Breast epithelium (tissue), 4 donors: ENCODE measurements around the gene SPNS3. TPM values are rescaled to one million over a fixed set of nuclear protein-coding genes. Genes with fewer than 3 reads are reported as not detected.

Experiments used
- DNase-seq, 2 donors: peaks; one replicate each; pipeline ENCODE4 v3.0.0-alpha.2; 2019; ENCODE audit warnings: low spot score in 2 of 2
- H3K27ac ChIP-seq, 2 donors: fragments of 200-600 bp; sonication (generic) in 1 of 2; one replicate each; pipeline ENCODE4 v1.5.1; 2016 to 2019; ENCODE audit warnings: mild to moderate bottlenecking in 1 of 2
- H3K27me3 ChIP-seq, 2 donors: fragments of 200-600 bp; sonication (generic) in 1 of 2; one replicate each; pipeline versions ENCODE4 v1.5.1 to v1.6.0; 2017 to 2019; ENCODE audit warnings: control low read depth in 1 of 2, mild to moderate bottlenecking in 1 of 2
- H3K36me3 ChIP-seq: fragments of 200-600 bp; one replicate; pipeline ENCODE4 v1.5.1; 2019
- H3K4me1 ChIP-seq, 2 donors: fragments of 200-600 bp; sonication (generic); one replicate each; pipeline ENCODE4 v1.5.1; 2016 to 2019; ENCODE audit warnings: control low read depth in 1 of 2
- H3K4me3 ChIP-seq, 3 donors: fragments of 200-600 bp; sonication (generic); 1 replicate in 2 of 3; 2 replicates in 1 of 3; pipeline ENCODE4 v1.5.1; 2016 to 2019; ENCODE audit warnings: mild to moderate bottlenecking in 3 of 3, moderate library complexity in 2 of 3
- H3K9me3 ChIP-seq, 2 donors: fragments of 200-600 bp; sonication (generic) in 1 of 2; one replicate each; pipeline ENCODE4 v1.5.1; 2016 to 2019; ENCODE audit warnings: control low read depth in 1 of 2
- POLR2A ChIP-seq: fragments of 450-650 bp; IDR thresholded peaks from one replicate; pipeline ENCODE4 v1.6.1; 2016; ENCODE audit warnings: antibody characterized with exemption, mild to moderate bottlenecking, moderate library complexity
- POLR2AphosphoS5 ChIP-seq, 3 donors: sonication (generic); formaldehyde crosslinking; IDR thresholded peaks; one replicate each; pipeline ENCODE4 v1.6.1; 2017; ENCODE audit warnings: antibody characterized with exemption in 3 of 3
- intact Hi-C: fragments of 100-400 bp; cut with DNase I; formaldehyde crosslinking; loops from one replicate; pipeline ENCODE4 v1.15.1; 2023; ENCODE audit warnings: low total_unique reads
- total RNA-seq, 3 donors: library from RNA; depleted of rRNA; stranded (reverse); fragments of >200 nt; gene quantifications; one replicate each; pipeline ENCODE4 v1.1.0, GENCODE V29; 2016
- TF ChIP-seq, protein P1 (sequence below), 3 donors: fragments of 450-650 bp; IDR thresholded peaks; one replicate each; pipeline ENCODE4 v1.5.1; 2016 to 2017; ENCODE audit warnings: antibody characterized with exemption in 3 of 3, mild to moderate bottlenecking in 3 of 3, moderate library complexity in 3 of 3

Gene SPNS3
- total RNA-seq, 3 donors from 2014 or later = 0.15 TPM; not detected in 2

DNA sequence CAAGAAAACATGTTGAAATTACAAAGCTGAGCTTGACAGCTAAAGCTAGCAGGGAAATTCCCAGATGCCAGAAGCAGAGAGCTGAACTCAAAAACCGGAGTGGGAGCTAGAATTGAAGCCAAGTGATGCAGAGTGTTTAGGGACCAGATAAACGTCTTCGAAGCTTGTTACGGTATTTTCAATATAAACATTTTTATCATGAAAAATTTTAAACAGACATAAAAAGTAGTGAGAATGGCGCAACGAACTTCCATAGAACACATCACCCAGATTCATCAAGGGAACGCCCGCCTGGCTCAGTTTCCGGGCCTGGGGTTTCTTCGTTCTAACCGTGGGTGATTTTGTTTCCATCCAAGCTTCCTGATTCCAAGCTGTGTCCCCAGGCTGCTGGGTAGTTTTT, 83.0 kb downstream of the SPNS3 start:
- TF ChIP-seq POLR2AphosphoS5 (IDR thresholded peaks at IDR 0.05) (no peak), POLR2A (no peak)
- TF ChIP-seq, protein P1, sequence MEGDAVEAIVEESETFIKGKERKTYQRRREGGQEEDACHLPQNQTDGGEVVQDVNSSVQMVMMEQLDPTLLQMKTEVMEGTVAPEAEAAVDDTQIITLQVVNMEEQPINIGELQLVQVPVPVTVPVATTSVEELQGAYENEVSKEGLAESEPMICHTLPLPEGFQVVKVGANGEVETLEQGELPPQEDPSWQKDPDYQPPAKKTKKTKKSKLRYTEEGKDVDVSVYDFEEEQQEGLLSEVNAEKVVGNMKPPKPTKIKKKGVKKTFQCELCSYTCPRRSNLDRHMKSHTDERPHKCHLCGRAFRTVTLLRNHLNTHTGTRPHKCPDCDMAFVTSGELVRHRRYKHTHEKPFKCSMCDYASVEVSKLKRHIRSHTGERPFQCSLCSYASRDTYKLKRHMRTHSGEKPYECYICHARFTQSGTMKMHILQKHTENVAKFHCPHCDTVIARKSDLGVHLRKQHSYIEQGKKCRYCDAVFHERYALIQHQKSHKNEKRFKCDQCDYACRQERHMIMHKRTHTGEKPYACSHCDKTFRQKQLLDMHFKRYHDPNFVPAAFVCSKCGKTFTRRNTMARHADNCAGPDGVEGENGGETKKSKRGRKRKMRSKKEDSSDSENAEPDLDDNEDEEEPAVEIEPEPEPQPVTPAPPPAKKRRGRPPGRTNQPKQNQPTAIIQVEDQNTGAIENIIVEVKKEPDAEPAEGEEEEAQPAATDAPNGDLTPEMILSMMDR (IDR thresholded peaks at IDR 0.05) = no peak
- H3K9me3 ChIP-seq = no peaks in the 10 kb centered on the region
- no peak overlapping the region for H3K4me3 ChIP-seq
- no peaks in the 10 kb centered on the region for H3K36me3 ChIP-seq
- peak overlapping the region; percentile 61 to 66 for H3K27ac ChIP-seq
- DNase-seq = no peak
- no peaks in the 10 kb centered on the region for H3K27me3 ChIP-seq
- H3K4me1 ChIP-seq = peaks cover 0 to 39% of the 10 kb centered on the region in 2 donors
- intact Hi-C loops = no loop called here

DNA sequence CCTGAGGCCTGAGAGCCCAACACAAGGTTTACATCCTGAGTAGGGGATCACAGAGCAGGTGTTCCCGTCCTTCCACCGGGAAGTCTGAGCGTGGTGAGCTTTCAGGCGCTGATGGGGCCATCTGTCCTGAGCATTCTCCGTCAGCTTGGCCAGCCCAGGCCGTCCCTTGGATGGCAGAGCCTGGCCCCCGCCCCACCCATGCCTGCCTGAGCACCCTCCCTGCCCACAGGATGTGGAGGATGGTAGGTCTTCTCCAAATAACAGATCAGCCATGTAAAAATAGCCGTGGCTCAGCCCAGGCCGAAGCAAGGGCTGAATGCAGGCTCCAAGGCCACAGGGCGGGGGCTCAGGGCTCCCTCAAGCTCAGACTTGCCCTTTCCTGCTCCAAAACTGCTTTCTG, 85.2 kb downstream of the SPNS3 start:
- no peak for TF ChIP-seq POLR2AphosphoS5 (IDR thresholded peaks at IDR 0.05)
- TF ChIP-seq POLR2A = no peak
- TF ChIP-seq, protein P1 (IDR thresholded peaks at IDR 0.05) = no peak
- no peaks in the 10 kb centered on the region for H3K9me3 ChIP-seq
- intact Hi-C loops = no loop called here
- H3K4me3 ChIP-seq = peak overlapping the region in 1 of 3 donors; percentile 25
- no peaks in the 10 kb centered on the region for H3K36me3 ChIP-seq
- H3K4me1 ChIP-seq = peaks cover 0 to 34% of the 10 kb centered on the region in 2 donors
- no peak for DNase-seq
- no peaks in the 10 kb centered on the region for H3K27me3 ChIP-seq
- H3K27ac ChIP-seq = peak overlapping the region; percentile 88 to 94

DNA sequence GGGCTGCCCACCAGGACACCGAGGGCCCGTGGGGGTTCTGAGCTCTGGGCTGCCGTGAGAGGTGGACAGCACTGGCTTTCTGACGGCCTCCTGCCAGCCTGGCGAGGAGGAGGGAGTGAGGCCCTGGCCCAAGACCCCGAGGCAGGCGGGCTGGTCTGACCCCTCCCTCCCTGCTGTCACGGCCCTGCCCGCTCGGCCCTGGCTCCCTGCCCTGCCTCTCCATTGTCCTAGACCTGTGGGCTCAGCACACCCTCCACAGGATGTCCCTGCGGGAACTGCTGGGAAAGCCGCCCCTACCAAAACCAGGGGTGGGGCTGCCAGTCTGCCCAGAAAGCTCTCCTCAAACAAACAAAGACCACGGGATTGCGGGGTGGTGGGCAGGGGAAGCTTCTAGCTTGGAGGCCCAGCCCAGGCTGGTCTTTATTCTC, 85.6 kb downstream of the SPNS3 start:
- no peaks in the 10 kb centered on the region for H3K9me3 ChIP-seq

DNA sequence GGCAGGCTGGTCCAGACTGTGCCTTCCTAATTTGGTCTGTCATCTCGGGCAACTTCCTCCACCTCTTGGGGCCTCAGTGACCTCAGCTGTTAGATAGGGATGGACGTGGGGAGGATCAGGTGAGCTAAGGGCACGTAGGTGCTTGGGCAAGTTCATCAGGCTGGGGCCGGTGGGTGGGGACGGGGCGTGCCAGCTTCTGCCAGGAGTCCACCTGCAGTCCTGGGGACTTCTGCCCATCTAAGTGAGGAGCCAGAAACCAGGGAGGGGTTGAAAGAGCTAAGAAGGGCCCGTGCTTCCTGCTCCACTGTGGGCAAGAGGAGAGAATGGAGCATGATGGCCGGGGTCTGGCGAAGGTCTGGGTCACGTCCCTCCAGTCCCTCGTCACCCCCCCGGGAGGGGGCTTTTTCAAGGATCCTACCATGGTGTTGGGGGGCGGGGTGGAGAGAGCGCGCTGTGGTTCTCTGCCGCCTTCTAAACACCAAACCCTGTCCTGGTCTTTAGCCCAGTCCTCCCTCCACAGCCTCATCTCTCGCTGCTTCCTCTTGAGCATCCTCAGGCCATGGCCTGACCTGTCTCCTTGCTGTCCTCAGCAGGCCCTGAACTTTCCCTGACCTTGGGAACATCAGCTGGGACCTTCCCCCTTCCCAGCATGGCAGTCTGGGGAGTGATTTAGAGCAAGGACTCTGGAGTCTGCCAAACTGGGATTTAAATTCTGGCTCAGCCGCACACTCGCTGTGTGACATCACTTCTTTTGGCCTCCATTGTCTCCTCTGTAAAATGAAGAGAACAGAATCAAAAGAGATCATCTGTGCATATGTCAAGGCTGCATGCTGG, 86.5 kb downstream of the SPNS3 start:
- Histone ChIP-seq H3K9me3 (no peaks in the 10 kb centered on the region), H3K27me3 (no peaks in the 10 kb centered on the region), H3K36me3 (no peaks in the 10 kb centered on the region), H3K4me1 (peaks cover 0 to 20% of the 10 kb centered on the region in 2 donors), H3K27ac (peak overlapping the region; percentile 88 to 94), H3K4me3 (no peak overlapping the region)
- no peak for DNase-seq
- TF ChIP-seq, protein P1 (IDR thresholded peaks at IDR 0.05) = no peak
- TF ChIP-seq POLR2A (no peak), POLR2AphosphoS5 (IDR thresholded peaks at IDR 0.05) (no peak)
- intact Hi-C loops = no loop called here

More for the DNA sequence above, 85.6 kb downstream of the SPNS3 start:
- no peaks in the 10 kb centered on the region for H3K27me3 ChIP-seq
- peaks cover 0 to 29% of the 10 kb centered on the region in 2 donors for H3K4me1 ChIP-seq
- intact Hi-C loops = no loop called here
- peak overlapping the region; percentile 88 to 94 for H3K27ac ChIP-seq
- peak overlapping the region in 1 of 3 donors; percentile 25 for H3K4me3 ChIP-seq
- TF ChIP-seq POLR2A (no peak), POLR2AphosphoS5 (IDR thresholded peaks at IDR 0.05) (no peak)
- TF ChIP-seq, protein P1 (IDR thresholded peaks at IDR 0.05) = no peak
- no peaks in the 10 kb centered on the region for H3K36me3 ChIP-seq
- DNase-seq = peak; percentile 75 to 83

DNA sequence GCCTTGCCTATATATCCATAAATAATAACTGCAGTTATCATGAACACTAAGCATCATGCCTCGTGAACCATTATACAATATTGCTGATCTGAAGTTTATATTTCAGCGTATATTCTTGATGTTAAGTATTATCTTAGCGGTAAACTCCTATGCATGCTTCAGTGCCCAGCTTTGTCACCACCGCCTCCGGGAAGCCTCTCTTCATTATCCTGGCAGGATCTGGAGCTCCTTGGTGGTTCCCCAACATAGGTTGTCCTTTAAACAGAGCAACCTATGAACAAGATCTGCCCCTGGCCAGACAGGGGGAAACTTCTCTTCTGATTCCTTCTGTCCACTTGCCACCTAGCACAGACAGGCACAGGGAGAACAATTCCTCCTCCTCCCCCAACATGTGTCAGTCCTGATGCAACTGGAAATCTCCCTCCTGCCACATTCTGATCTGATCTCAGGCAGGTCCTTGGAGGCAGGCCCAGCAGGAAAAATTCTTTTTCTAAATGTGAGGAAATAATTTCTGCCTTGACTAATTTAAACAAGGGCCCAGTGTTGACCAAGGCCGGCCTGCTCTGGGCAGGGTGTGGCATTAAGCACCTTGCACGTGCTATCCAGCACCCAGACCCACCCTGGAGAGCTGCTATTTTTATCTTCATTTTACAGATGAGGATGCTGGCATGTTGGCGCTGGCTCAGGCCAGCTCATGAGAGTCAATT, 87.3 kb downstream of the SPNS3 start:
- Histone ChIP-seq H3K27me3 (no peaks in the 10 kb centered on the region), H3K4me1 (peaks cover 0 to 19% of the 10 kb centered on the region in 2 donors), H3K4me3 (no peak overlapping the region), H3K36me3 (no peaks in the 10 kb centered on the region), H3K27ac (peak overlapping the region; percentile 88 to 94), H3K9me3 (no peaks in the 10 kb centered on the region)
- peak in 1 of 2 donors; percentile 82 for DNase-seq
- intact Hi-C loops = no loop called here
- TF ChIP-seq, protein P1 (IDR thresholded peaks at IDR 0.05) = no peak
- TF ChIP-seq POLR2AphosphoS5 (IDR thresholded peaks at IDR 0.05) = peak in 1 of 3 donors; percentile 65
